Omental fat pad (tissue), 4 donors: ENCODE measurements around the gene L3MBTL1. TPM values are rescaled to one million over a fixed set of nuclear protein-coding genes. Genes with fewer than 3 reads are reported as not detected.

Source experiments
- ATAC-seq: fragments of 150-250 bp; one replicate; pipeline ENCODE4 v1.9.1; 2016; ENCODE audit warnings: mild to moderate bottlenecking, moderate library complexity; ENCODE audit not compliant: low FRiP score
- DNase-seq: peaks from one replicate; pipeline ENCODE4 v3.0.0-alpha.2; 2019; ENCODE audit warnings: low spot score
- total RNA-seq, 4 donors: library from RNA; depleted of rRNA; stranded (reverse); fragments of >200 nt; gene quantifications; one replicate each; pipeline ENCODE4 v1.1.0, GENCODE V29; 2016
- TF ChIP-seq, protein P1 (sequence below), 3 donors: fragments of 450-650 bp; IDR thresholded peaks; one replicate each; pipeline ENCODE4 v1.5.1; 2016 to 2017; ENCODE audit warnings: antibody characterized with exemption in 3 of 3, mild to moderate bottlenecking in 3 of 3, moderate library complexity in 2 of 3

Gene L3MBTL1
- total RNA-seq, 4 donors from 2014 or later: 6.5 to 9.8 (median 7.4) TPM

- no peak for ATAC-seq
- TF ChIP-seq, protein P1, sequence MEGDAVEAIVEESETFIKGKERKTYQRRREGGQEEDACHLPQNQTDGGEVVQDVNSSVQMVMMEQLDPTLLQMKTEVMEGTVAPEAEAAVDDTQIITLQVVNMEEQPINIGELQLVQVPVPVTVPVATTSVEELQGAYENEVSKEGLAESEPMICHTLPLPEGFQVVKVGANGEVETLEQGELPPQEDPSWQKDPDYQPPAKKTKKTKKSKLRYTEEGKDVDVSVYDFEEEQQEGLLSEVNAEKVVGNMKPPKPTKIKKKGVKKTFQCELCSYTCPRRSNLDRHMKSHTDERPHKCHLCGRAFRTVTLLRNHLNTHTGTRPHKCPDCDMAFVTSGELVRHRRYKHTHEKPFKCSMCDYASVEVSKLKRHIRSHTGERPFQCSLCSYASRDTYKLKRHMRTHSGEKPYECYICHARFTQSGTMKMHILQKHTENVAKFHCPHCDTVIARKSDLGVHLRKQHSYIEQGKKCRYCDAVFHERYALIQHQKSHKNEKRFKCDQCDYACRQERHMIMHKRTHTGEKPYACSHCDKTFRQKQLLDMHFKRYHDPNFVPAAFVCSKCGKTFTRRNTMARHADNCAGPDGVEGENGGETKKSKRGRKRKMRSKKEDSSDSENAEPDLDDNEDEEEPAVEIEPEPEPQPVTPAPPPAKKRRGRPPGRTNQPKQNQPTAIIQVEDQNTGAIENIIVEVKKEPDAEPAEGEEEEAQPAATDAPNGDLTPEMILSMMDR (IDR thresholded peaks at IDR 0.05): no peak
- no peak for DNase-seq
These were observed 8.8 kb downstream of the L3MBTL1 start for GRCh38 chr20:43516251-43516824.

DNA sequence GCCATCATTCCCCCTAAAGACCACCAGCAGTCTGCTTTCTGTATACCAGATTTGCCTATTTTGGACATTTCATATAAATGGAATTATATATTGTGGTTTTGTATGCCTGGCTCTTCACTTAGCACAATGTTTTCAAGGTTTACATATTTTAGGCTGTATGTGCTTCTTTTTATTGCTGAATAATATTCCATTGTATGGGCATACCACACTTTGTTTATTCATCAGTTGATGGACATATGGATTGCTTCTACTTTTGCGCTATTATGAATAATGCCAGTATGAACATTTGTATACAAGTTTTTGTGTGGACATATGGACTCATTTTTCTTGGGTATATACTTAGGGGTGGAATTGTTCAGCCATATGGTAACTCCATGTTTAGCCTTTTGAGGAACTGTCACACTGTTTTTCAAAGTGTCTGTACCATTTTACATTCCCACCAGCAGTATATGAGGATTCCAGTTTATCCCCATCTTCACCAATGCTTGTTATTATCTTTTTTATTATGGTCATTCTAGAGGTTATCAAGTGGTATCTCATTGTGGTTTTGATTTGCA lies 12.7 kb downstream of the L3MBTL1 start:
- ATAC-seq: no peak
- TF ChIP-seq, protein P1 (IDR thresholded peaks at IDR 0.05): no peak
- no peak for DNase-seq

DNA sequence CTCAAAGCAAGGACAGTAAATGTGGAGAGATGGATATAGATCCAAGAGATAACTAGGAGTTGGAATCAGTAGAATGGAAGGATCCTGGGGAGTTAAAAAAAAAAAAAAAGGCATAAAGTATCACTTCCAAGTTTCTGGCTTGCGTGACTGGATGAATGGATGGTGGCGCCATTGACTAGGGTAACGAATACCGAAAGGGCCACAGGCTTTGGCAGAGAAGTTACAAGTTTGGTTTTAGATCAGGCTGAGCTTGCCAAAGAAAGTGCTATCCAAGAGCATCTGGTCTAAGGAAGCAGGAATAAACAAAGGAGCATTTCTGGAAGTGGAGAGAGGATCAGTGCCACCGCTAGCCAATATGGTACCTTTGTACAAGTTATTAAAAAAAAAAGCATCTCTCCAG lies 17.5 kb downstream of the L3MBTL1 start:
- ATAC-seq (no peak), DNase-seq (no peak)
- TF ChIP-seq, protein P1 (IDR thresholded peaks at IDR 0.05): no peak

DNA sequence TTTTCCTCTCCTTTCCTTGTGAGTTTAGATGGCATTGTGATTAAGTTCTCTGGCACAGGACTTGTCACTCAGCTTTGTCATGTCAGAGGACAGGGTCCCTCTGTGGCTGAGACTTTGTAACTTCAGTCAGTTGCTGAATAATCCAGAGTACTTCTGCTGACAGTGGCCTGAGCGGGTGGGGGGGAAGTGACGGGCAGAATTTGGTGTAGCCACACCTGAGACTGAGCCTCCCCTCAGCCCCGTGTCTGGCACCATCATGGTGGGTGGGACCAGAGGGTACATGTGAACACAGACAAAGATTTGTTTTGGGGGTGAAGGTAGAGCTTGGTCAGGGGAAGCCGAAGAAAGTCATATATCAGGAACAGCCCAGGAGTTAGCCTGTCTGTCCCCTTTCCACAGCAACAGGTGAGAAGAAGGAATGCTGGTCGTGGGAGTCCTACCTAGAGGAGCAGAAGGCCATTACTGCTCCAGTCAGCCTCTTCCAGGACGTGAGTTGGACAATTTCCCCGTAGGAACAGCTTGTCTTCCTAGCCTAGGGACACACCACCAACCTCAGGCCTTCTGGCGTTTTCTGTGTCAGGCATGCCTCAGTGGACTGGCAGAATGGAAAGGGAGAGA lies 20.9 kb downstream of the L3MBTL1 start:
- DNase-seq (no peak), ATAC-seq (no peak)
- TF ChIP-seq, protein P1 (IDR thresholded peaks at IDR 0.05): no peak

- DNase-seq (no peak), ATAC-seq (no peak)
- TF ChIP-seq, protein P1 (IDR thresholded peaks at IDR 0.05): no peak
These were observed 21.6 kb downstream of the L3MBTL1 start for GRCh38 chr20:43529051-43529450.

DNA sequence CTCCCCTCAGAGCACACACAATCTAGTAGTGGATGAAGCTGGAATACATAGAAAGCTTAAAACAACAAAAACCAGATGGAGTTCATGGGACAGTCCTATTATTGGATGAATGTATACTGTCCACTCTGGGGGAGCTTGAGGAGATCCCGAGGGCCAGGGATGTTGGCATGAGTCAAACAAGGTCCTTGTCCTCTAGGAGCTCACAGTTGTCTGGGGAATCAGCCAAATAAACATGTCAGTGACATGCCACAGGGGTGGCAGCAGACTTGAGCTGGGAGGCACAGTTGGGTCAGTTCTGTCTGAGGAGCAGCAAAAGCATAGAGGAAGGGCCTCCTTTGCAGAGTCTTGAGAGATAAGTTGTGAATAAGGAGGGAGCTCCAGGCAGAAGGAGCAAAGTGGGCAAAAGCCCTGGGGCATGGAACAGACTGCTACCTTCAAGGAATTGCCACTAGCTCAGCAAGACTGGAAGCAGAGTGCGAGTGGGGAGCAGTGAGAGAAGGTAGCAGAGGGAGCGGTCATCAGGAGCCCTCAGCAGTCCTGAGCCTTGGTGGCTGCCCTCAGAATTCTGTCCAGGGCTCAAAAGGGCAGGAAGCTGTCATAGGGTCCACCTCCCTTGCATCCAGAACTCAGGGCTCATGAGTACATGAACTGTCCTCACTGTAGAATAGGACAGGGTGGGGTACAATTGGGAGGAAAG lies 22.1 kb downstream of the L3MBTL1 start:
- TF ChIP-seq, protein P1 (IDR thresholded peaks at IDR 0.05): no peak
- no peak for ATAC-seq
- DNase-seq: no peak
